MM.1S (cell line): ENCODE data around the gene SHFL.

Experiments used
- DNase-seq: peaks from one replicate; pipeline ENCODE4 v3.0.0-alpha.2; 2015
- H2AFZ ChIP-seq: fragments of 300-600 bp; sonication (generic); 2 replicates; pipeline ENCODE4 v1.6.0; 2016; ENCODE audit warnings: antibody characterized with exemption, low read length
- H3F3A ChIP-seq: fragments of 300-600 bp; sonication (generic); 2 replicates; pipeline ENCODE4 v1.6.1; 2016; ENCODE audit warnings: mild to moderate bottlenecking, antibody characterized with exemption, low read length, moderate library complexity, mixed read lengths; ENCODE audit not compliant: insufficient read depth
- H3K27ac ChIP-seq: fragments of 300-600 bp; sonication (generic); 2 replicates; pipeline ENCODE4 v1.5.1; 2016; ENCODE audit warnings: mild to moderate bottlenecking, low read length
- H3K27me3 ChIP-seq: fragments of 300-600 bp; sonication (generic); replicated peaks from 2 replicates; pipeline ENCODE4 v1.6.0; 2016; ENCODE audit warnings: low read length; ENCODE audit not compliant: insufficient read depth
- H3K36me3 ChIP-seq: fragments of 300-600 bp; sonication (generic); replicated peaks from 2 replicates; pipeline ENCODE4 v1.6.1; 2016; ENCODE audit warnings: mild to moderate bottlenecking, low read length, mixed read lengths; ENCODE audit not compliant: insufficient read depth
- H3K4me1 ChIP-seq: fragments of 300-600 bp; sonication (generic); 2 replicates; pipeline ENCODE4 v1.6.1; 2016; ENCODE audit warnings: low read length, mixed read lengths
- H3K4me2 ChIP-seq: fragments of 300-600 bp; sonication (generic); 2 replicates; pipeline ENCODE4 v1.6.0; 2016; ENCODE audit warnings: low read depth, low read length
- H3K4me3 ChIP-seq: fragments of 300-600 bp; sonication (generic); 2 replicates; pipeline ENCODE4 v1.5.1; 2016; ENCODE audit warnings: low read length, mixed read lengths
- H3K79me2 ChIP-seq: fragments of 300-600 bp; sonication (generic); 2 replicates; pipeline ENCODE4 v1.6.1; 2016; ENCODE audit warnings: mixed run types, low read length, mixed read lengths
- H3K9ac ChIP-seq: fragments of 300-600 bp; sonication (generic); 2 replicates; pipeline ENCODE4 v1.6.1; 2016; ENCODE audit warnings: low read length, mixed read lengths
- H3K9me2 ChIP-seq: fragments of 300-600 bp; sonication (generic); replicated peaks from 2 replicates; pipeline ENCODE4 v1.6.1; 2016; ENCODE audit warnings: mild to moderate bottlenecking, low read length, mixed read lengths; ENCODE audit not compliant: insufficient read depth
- H3K9me3 ChIP-seq: fragments of 300-600 bp; sonication (generic); replicated peaks from 2 replicates; pipeline ENCODE4 v1.6.1; 2016; ENCODE audit warnings: mild to moderate bottlenecking, low read length, mixed read lengths; ENCODE audit not compliant: insufficient read depth
- H4K20me1 ChIP-seq: fragments of 300-600 bp; sonication (generic); 2 replicates; pipeline ENCODE4 v1.6.1; 2016; ENCODE audit warnings: mild to moderate bottlenecking, low read length, moderate library complexity, mixed read lengths; ENCODE audit not compliant: insufficient read depth
- EZH2 ChIP-seq: fragments of 300-600 bp; sonication (generic); optimal IDR thresholded peaks from 2 replicates; pipeline ENCODE3; 2017; ENCODE audit warnings: low read depth, mild to moderate bottlenecking, antibody characterized with exemption, low read length, mixed read lengths
- EZH2phosphoT487 ChIP-seq: fragments of 300-600 bp; sonication (generic); IDR thresholded peaks from 2 replicates; pipeline ENCODE4 v1.6.1; 2018; ENCODE audit warnings: antibody characterized with exemption, low read length
- TF ChIP-seq, protein P1 (sequence below): fragments of 300-600 bp; sonication (generic); IDR thresholded peaks from 2 replicates; pipeline ENCODE4 v1.5.1; 2016; ENCODE audit warnings: antibody characterized with exemption, low read length, mixed read lengths

Gene SHFL

DNA sequence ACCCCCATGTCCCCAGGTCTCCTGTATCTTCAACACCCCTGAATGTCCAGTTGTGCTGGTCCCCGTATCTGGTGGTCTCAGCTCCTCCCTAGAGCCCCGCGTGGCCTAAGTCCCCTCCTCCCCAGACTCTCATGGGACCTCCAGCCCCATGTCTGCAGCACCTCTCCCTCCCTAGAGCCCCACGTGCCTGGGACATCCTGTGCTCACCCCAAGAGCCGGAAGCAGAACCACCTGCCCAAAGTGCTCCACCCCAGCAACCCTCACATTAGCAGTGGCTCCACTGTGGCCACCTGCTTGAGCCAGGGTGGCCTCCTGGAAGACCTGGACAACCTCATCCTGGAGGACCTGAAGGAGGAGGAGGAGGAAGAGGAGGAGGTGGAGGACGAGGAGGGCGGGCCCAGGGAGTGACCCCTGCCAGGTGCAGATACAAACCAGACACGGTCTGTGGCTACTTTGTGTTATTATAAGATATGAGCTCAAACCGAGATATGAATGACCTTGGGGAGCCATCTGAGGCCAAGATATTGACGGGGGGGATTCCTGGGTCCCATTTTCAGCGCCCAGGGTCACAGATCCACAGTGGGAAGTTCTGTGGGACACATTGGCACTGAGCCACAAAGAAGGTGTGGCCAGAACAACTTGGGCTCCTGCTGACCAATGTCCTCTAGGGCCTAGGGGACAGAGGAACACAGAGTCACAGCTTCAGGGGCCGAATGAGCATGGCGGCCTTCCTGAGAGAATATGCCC, 6.0 kb downstream of the SHFL start:
- H3K27ac ChIP-seq = no peak overlapping the region

DNA sequence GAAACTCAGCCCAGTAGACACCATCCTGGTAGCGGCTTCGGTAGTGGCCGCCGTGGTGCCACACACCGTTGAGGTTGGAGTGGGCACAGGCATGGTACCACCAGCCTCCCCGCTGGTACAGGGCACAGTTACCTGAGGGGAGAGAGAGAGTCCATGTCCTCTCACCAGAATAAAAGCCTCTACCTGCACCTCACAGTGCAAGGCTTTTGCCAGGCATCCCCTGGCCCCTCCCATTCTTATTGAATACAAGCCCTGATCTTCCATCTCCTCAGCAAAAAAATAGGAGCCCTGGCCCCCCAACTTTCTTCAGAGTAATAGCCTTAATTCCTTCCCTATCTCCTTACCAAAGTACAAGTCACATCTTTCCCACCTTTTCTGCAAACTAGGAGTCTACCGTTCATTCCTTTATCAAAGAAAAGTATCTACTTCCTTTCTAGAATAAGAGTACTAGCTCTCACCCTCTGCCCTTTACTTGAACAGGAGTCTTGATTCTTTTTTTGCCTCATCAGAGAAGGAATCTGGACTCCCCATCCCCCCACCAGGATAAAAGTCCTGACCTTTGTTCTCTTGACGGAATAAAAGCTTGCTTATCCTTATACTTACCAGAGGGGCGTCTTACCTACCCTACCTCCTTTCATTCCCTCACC, 6.7 kb downstream of the SHFL start:
- Histone ChIP-seq H3K79me2 (no peaks in the 10 kb centered on the region), H3K9ac (no peak overlapping the region), H3K27me3 (no peaks in the 10 kb centered on the region), H3K9me2 (no peaks in the 10 kb centered on the region), H3K27ac (no peak overlapping the region), H3K9me3 (no peaks in the 10 kb centered on the region), H3F3A (peaks cover 4% of the 10 kb centered on the region; the same call in 1 of the 2 replicates), H2AFZ (no peak overlapping the region), H4K20me1 (no peaks in the 10 kb centered on the region), H3K4me2 (no peak overlapping the region), H3K4me3 (no peak overlapping the region), H3K4me1 (peaks cover 10% of the 10 kb centered on the region), H3K36me3 (no peaks in the 10 kb centered on the region)
- DNase-seq = no peak
- TF ChIP-seq EZH2phosphoT487 = no peak
- TF ChIP-seq EZH2 = no peak
- TF ChIP-seq, protein P1, sequence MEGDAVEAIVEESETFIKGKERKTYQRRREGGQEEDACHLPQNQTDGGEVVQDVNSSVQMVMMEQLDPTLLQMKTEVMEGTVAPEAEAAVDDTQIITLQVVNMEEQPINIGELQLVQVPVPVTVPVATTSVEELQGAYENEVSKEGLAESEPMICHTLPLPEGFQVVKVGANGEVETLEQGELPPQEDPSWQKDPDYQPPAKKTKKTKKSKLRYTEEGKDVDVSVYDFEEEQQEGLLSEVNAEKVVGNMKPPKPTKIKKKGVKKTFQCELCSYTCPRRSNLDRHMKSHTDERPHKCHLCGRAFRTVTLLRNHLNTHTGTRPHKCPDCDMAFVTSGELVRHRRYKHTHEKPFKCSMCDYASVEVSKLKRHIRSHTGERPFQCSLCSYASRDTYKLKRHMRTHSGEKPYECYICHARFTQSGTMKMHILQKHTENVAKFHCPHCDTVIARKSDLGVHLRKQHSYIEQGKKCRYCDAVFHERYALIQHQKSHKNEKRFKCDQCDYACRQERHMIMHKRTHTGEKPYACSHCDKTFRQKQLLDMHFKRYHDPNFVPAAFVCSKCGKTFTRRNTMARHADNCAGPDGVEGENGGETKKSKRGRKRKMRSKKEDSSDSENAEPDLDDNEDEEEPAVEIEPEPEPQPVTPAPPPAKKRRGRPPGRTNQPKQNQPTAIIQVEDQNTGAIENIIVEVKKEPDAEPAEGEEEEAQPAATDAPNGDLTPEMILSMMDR = no peak

More for the DNA sequence above, 6.0 kb downstream of the SHFL start:
- Histone ChIP-seq H3F3A (peaks cover 4% of the 10 kb centered on the region; the same call in 1 of the 2 replicates), H3K9ac (no peak overlapping the region), H3K27me3 (no peaks in the 10 kb centered on the region), H3K9me3 (no peaks in the 10 kb centered on the region), H3K79me2 (0 out of 2 replicates have a peak, but pooled peaks cover 3% of the 10 kb centered on the region), H2AFZ (no peak overlapping the region), H4K20me1 (no peaks in the 10 kb centered on the region), H3K36me3 (no peaks in the 10 kb centered on the region), H3K4me2 (no peak overlapping the region), H3K9me2 (no peaks in the 10 kb centered on the region), H3K4me1 (peaks cover 11% of the 10 kb centered on the region), H3K4me3 (no peak overlapping the region)
- TF ChIP-seq EZH2 (no peak), EZH2phosphoT487 (no peak)
- TF ChIP-seq, protein P1 = no peak
- no peak for DNase-seq

DNA sequence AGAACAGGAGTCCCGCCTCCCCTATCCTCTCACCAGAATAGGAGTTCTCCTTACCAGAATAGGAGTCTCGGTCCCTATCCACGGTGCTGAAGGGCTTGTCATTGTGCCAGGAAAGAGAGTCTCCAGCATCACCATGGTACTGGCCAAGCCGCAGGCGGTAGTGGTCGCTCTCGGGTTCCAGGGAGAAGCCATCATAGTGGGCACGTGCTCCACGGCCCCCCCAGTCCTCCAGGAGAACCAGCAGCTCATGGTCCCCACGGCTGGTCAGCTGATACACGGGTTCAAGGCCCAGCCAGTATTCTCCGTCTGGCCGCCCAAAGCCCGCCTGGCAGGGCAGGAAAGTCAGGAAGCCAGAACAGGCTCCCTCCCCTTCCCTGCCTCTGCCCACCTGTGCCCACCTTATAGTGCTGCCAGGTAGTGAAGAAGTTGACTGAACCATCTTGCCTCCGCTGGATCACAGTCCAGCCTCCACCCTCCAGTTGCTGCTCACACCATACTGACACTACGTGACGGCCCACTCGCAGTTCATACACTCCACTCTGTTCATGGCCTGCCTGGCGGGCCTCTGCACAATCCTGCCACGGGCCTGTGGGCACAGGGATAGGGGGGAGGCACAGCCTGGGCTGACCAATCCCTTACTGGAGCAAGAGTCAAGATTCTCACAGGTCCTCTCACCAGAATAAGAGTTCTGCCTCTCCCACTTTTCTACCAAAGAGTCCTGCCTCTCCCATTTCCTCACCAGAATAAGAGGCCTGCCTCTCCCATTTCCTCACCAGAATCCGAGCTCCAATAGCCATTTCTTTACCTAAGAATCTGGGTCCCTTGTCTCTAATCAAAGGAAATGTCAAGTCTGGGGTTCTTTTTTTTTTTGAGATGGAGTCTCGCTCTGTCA, 7.4 kb downstream of the SHFL start:
- no peaks in the 10 kb centered on the region for H3K36me3 ChIP-seq
- H3K79me2 ChIP-seq = no peaks in the 10 kb centered on the region
- H3K27ac ChIP-seq = no peak overlapping the region
- no peak overlapping the region for H2AFZ ChIP-seq
- no peaks in the 10 kb centered on the region for H3K9me2 ChIP-seq
- H3K4me2 ChIP-seq = no peak overlapping the region
- TF ChIP-seq, protein P1 = no peak
- TF ChIP-seq EZH2 = no peak
- TF ChIP-seq EZH2phosphoT487 = no peak
- H3K27me3 ChIP-seq = no peaks in the 10 kb centered on the region
- no peaks in the 10 kb centered on the region for H4K20me1 ChIP-seq
- no peak overlapping the region for H3K4me3 ChIP-seq
- DNase-seq = no peak
- no peak overlapping the region for H3K9ac ChIP-seq
- peaks cover 10% of the 10 kb centered on the region for H3K4me1 ChIP-seq
- H3F3A ChIP-seq = peaks cover 4% of the 10 kb centered on the region; the same call in 1 of the 2 replicates
- H3K9me3 ChIP-seq = no peaks in the 10 kb centered on the region
